Spleen (tissue), 7 donors: Measurements from ENCODE around the gene ALDH5A1.

Experiments used
- CTCF ChIP-seq, 11 experiments: fragments of 200-600 bp in 7 of 11; fragments of 450-650 bp in 4 of 11; sonication (generic) in 4 of 11; IDR thresholded peaks in 8 of 11; conservative IDR thresholded peaks in 3 of 11; 1 replicate in 7 of 11; 2 replicates in 4 of 11; pipeline versions ENCODE4 v1.4.0 to v1.8.0; 2016 to 2021; ENCODE audit warnings: antibody characterized with exemption in 11 of 11, inconsistent platforms in 4 of 11, mild to moderate bottlenecking in 1 of 11
- POLR2A ChIP-seq, 3 donors: fragments of 450-650 bp; IDR thresholded peaks; one replicate each; pipeline ENCODE4 v1.5.1; 2017; ENCODE audit warnings: antibody characterized with exemption in 3 of 3, mild to moderate bottlenecking in 1 of 3
- POLR2AphosphoS5 ChIP-seq, 3 donors: sonication (generic); formaldehyde crosslinking; IDR thresholded peaks; one replicate each; pipeline ENCODE4 v1.5.1; 2017; ENCODE audit warnings: antibody characterized with exemption in 3 of 3
- donor health status: DM: no; HTN: no; CAD: no; lungs with moderate emphysema.
- donor health status: DM: no; HTN: no; CAD: no.
- donor health status: DM: no; HTN: no; CAD: no.

- TF ChIP-seq CTCF (IDR thresholded peaks at IDR 0.05 in 8 of 11, conservative IDR thresholded peaks at IDR 0.05 in 3 of 11) (no peak), POLR2A (IDR thresholded peaks at IDR 0.05) (no peak), POLR2AphosphoS5 (IDR thresholded peaks at IDR 0.05) (no peak)
Observed at GRCh38 chr6:24489470-24489869, 5.3 kb upstream of the ALDH5A1 start, which contains the start of gene GPLD1.
